ENCODE data around the gene SP1.

DNA sequence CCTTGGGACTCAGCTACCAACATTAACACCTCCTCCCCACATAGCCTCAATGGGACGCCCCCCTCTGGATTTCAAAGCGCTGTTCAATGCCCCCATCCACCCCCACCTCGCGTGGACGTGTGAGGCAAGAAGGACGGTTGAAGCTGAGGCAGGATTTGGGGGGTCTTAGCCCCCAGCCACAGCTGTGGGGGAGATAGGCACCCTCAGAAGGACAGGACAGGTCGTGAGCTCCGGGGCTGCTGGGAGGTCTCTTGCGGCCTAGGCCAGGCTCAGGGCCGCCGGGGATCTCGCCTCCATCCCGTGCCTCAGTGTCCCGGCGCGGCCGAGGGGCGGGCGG is 35.5 kb upstream of the SP1 start:
- TF ChIP-seq, protein P1, sequence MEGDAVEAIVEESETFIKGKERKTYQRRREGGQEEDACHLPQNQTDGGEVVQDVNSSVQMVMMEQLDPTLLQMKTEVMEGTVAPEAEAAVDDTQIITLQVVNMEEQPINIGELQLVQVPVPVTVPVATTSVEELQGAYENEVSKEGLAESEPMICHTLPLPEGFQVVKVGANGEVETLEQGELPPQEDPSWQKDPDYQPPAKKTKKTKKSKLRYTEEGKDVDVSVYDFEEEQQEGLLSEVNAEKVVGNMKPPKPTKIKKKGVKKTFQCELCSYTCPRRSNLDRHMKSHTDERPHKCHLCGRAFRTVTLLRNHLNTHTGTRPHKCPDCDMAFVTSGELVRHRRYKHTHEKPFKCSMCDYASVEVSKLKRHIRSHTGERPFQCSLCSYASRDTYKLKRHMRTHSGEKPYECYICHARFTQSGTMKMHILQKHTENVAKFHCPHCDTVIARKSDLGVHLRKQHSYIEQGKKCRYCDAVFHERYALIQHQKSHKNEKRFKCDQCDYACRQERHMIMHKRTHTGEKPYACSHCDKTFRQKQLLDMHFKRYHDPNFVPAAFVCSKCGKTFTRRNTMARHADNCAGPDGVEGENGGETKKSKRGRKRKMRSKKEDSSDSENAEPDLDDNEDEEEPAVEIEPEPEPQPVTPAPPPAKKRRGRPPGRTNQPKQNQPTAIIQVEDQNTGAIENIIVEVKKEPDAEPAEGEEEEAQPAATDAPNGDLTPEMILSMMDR (IDR thresholded peaks at IDR 0.05; ENCODE audit: borderline replicate concordance, extremely low read depth, low read length, poor library complexity, severe bottlenecking), result no peak
- peak; percentile 65 for TF ChIP-seq EZH2 (IDR thresholded peaks at IDR 0.05; ENCODE audit: borderline replicate concordance, low read depth, low read length, severe bottlenecking)

Measured in DND-41 (cell line).